NT2/D1 (cell line): ENCODE results near the gene ALAD.

Experiments
- YY1 ChIP-seq: IDR thresholded peaks from 2 replicates; pipeline ENCODE4 v1.6.1; 2011; ENCODE audit not compliant: insufficient read length, insufficient read depth
- ZNF274 ChIP-seq: IDR thresholded peaks from 2 replicates; pipeline ENCODE4 v1.6.1; 2011; ENCODE audit warnings: mild to moderate bottlenecking, low read depth, low read length

DNA sequence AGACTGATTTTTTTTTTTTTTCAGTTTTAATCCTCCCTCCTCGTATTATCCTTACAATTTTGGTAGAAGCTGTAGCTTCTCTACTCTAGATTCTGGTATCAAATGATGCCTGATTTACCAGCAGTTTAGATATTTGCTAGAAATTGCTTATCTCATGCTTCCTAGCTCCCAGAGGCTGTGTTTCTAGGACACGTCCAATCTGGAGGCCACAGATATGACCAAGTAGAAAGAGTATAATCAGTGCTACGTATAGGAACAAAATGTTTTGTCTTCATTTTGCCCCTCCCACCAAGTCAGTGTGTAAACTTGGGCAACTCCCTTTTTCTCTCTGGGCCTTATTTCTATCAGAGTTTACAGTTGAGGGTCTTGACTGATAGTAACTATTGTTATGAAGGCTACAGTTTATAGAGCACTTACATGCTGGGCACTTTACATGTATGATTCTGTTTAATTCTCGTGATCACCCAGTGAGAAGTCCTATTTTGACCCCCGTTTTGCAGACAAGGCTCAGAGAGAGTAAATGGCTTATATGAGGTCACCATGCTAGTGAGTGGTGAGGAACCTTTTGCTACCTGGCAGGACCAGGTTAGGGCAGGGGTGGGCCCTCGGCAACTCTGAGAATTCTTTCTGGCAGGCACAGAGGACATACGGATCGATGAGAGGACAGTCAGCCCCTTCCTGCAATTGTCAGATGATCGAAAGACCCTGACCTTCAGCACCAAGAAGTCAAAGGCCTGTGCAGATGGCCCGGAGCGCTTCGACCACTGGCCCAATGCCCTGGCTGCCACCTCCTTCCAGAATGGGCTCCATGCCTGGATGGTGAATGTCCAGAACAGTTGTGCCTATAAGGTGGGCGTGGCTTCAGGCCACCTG is 31.9 kb downstream of the ALAD start:
- TF ChIP-seq ZNF274 (no peak), YY1 (no peak)
